Measurements from ENCODE around the gene DNMT3A.

DNMT3A gene

GRCh38 chr2:25333981-25334380 lies 7.7 kb downstream of the DNMT3A start:
- Mint-ChIP-seq H3K4me1 (ENCODE audit: low read depth) (peaks cover 44% of the 10 kb centered on the region), H3K4me3 (no peak overlapping the region), H3K36me3 (ENCODE audit: low read depth) (peaks cover 13% of the 10 kb centered on the region), H3K27me3 (ENCODE audit: low read depth) (no peaks in the 10 kb centered on the region), H3K9me3 (no peaks in the 10 kb centered on the region), H3K27ac (peak overlapping the region; percentile 37)
- DNase-seq (ENCODE audit: low spot score) = no peak

GRCh38 chr2:25332571-25332970 lies 9.2 kb downstream of the DNMT3A start:
- H3K27me3 Mint-ChIP-seq (ENCODE audit: low read depth) = no peaks in the 10 kb centered on the region
- DNase-seq (ENCODE audit: low spot score) = no peak
- no peak overlapping the region for H3K4me3 Mint-ChIP-seq
- H3K9me3 Mint-ChIP-seq = peaks cover 4% of the 10 kb centered on the region
- peaks cover 18% of the 10 kb centered on the region for H3K36me3 Mint-ChIP-seq (ENCODE audit: low read depth)
- H3K27ac Mint-ChIP-seq = no peak overlapping the region
- peaks cover 36% of the 10 kb centered on the region for H3K4me1 Mint-ChIP-seq (ENCODE audit: low read depth)

GRCh38 chr2:25331686-25332365 lies 9.9 kb downstream of the DNMT3A start:
- Mint-ChIP-seq H3K9me3 (peaks cover 12% of the 10 kb centered on the region), H3K4me1 (ENCODE audit: low read depth) (peaks cover 29% of the 10 kb centered on the region), H3K27me3 (ENCODE audit: low read depth) (no peaks in the 10 kb centered on the region), H3K4me3 (no peak overlapping the region), H3K27ac (peak overlapping the region; percentile 62), H3K36me3 (ENCODE audit: low read depth) (peaks cover 21% of the 10 kb centered on the region)
- peak; percentile 54 for DNase-seq (ENCODE audit: low spot score)

GRCh38 chr2:25330937-25331336 lies 10.8 kb downstream of the DNMT3A start:
- DNase-seq (ENCODE audit: low spot score) = no peak
- Mint-ChIP-seq H3K4me3 (no peak overlapping the region), H3K36me3 (ENCODE audit: low read depth) (peaks cover 27% of the 10 kb centered on the region), H3K4me1 (ENCODE audit: low read depth) (peaks cover 26% of the 10 kb centered on the region), H3K9me3 (peaks cover 20% of the 10 kb centered on the region), H3K27me3 (ENCODE audit: low read depth) (no peaks in the 10 kb centered on the region), H3K27ac (no peak overlapping the region)

- peaks cover 21% of the 10 kb centered on the region for H3K4me1 Mint-ChIP-seq (ENCODE audit: low read depth)
- no peak for DNase-seq (ENCODE audit: low spot score)
- H3K27ac Mint-ChIP-seq = no peak overlapping the region
- H3K36me3 Mint-ChIP-seq (ENCODE audit: low read depth) = peaks cover 33% of the 10 kb centered on the region
- peaks cover 24% of the 10 kb centered on the region for H3K9me3 Mint-ChIP-seq
- H3K4me3 Mint-ChIP-seq = no peak overlapping the region
- no peaks in the 10 kb centered on the region for H3K27me3 Mint-ChIP-seq (ENCODE audit: low read depth)
Observed at GRCh38 chr2:25330273-25330672, 11.5 kb downstream of the DNMT3A start.

- H3K4me3 Mint-ChIP-seq = no peak overlapping the region
- no peak for DNase-seq (ENCODE audit: low spot score)
- no peaks in the 10 kb centered on the region for H3K27me3 Mint-ChIP-seq (ENCODE audit: low read depth)
- peaks cover 10% of the 10 kb centered on the region for H3K4me1 Mint-ChIP-seq (ENCODE audit: low read depth)
- H3K27ac Mint-ChIP-seq = no peak overlapping the region
- peaks cover 33% of the 10 kb centered on the region for H3K36me3 Mint-ChIP-seq (ENCODE audit: low read depth)
- peaks cover 24% of the 10 kb centered on the region for H3K9me3 Mint-ChIP-seq
Observed at GRCh38 chr2:25328152-25329085, 13.3 kb downstream of the DNMT3A start.

GRCh38 chr2:25326326-25327013 lies 15.3 kb downstream of the DNMT3A start:
- H3K4me1 Mint-ChIP-seq (ENCODE audit: low read depth) = peaks cover 15% of the 10 kb centered on the region
- no peak overlapping the region for H3K4me3 Mint-ChIP-seq
- no peaks in the 10 kb centered on the region for H3K27me3 Mint-ChIP-seq (ENCODE audit: low read depth)
- H3K9me3 Mint-ChIP-seq = peaks cover 24% of the 10 kb centered on the region
- H3K27ac Mint-ChIP-seq = no peak overlapping the region
- DNase-seq (ENCODE audit: low spot score) = no peak
- H3K36me3 Mint-ChIP-seq (ENCODE audit: low read depth) = peaks cover 38% of the 10 kb centered on the region

GRCh38 chr2:25324905-25325592 lies 16.7 kb downstream of the DNMT3A start:
- H3K27me3 Mint-ChIP-seq (ENCODE audit: low read depth) = no peaks in the 10 kb centered on the region
- H3K4me3 Mint-ChIP-seq = no peak overlapping the region
- no peak overlapping the region for H3K27ac Mint-ChIP-seq
- peaks cover 17% of the 10 kb centered on the region for H3K4me1 Mint-ChIP-seq (ENCODE audit: low read depth)
- DNase-seq (ENCODE audit: low spot score) = no peak
- peaks cover 42% of the 10 kb centered on the region for H3K36me3 Mint-ChIP-seq (ENCODE audit: low read depth)
- H3K9me3 Mint-ChIP-seq = peaks cover 24% of the 10 kb centered on the region

GRCh38 chr2:25324251-25324650 lies 17.5 kb downstream of the DNMT3A start:
- no peak for DNase-seq (ENCODE audit: low spot score)
- Mint-ChIP-seq H3K4me1 (ENCODE audit: low read depth) (peaks cover 17% of the 10 kb centered on the region), H3K9me3 (peaks cover 24% of the 10 kb centered on the region), H3K36me3 (ENCODE audit: low read depth) (peaks cover 38% of the 10 kb centered on the region), H3K27ac (no peak overlapping the region), H3K4me3 (no peak overlapping the region), H3K27me3 (ENCODE audit: low read depth) (no peaks in the 10 kb centered on the region)

- Mint-ChIP-seq H3K27ac (peak overlapping the region; percentile 78), H3K4me3 (peak overlapping the region; percentile 57), H3K36me3 (ENCODE audit: low read depth) (peaks cover 38% of the 10 kb centered on the region), H3K27me3 (ENCODE audit: low read depth) (no peaks in the 10 kb centered on the region), H3K4me1 (ENCODE audit: low read depth) (peaks cover 17% of the 10 kb centered on the region), H3K9me3 (peaks cover 24% of the 10 kb centered on the region)
- no peak for DNase-seq (ENCODE audit: low spot score)
Observed at GRCh38 chr2:25323610-25324189, 18.0 kb downstream of the DNMT3A start.

- peaks cover 36% of the 10 kb centered on the region for H3K36me3 Mint-ChIP-seq (ENCODE audit: low read depth)
- H3K4me3 Mint-ChIP-seq = peak overlapping the region; percentile 57
- peak overlapping the region; percentile 78 for H3K27ac Mint-ChIP-seq
- peaks cover 17% of the 10 kb centered on the region for H3K4me1 Mint-ChIP-seq (ENCODE audit: low read depth)
- peak; percentile 45 for DNase-seq (ENCODE audit: low spot score)
- peaks cover 24% of the 10 kb centered on the region for H3K9me3 Mint-ChIP-seq
- H3K27me3 Mint-ChIP-seq (ENCODE audit: low read depth) = no peaks in the 10 kb centered on the region
Observed at GRCh38 chr2:25323042-25323514, 18.6 kb downstream of the DNMT3A start.

GRCh38 chr2:25322312-25322711 lies 19.4 kb downstream of the DNMT3A start:
- peaks cover 19% of the 10 kb centered on the region for H3K4me1 Mint-ChIP-seq (ENCODE audit: low read depth)
- H3K36me3 Mint-ChIP-seq (ENCODE audit: low read depth) = peaks cover 31% of the 10 kb centered on the region
- H3K27ac Mint-ChIP-seq = peak overlapping the region; percentile 78
- peak; percentile 41 for DNase-seq (ENCODE audit: low spot score)
- H3K9me3 Mint-ChIP-seq = peaks cover 18% of the 10 kb centered on the region
- no peaks in the 10 kb centered on the region for H3K27me3 Mint-ChIP-seq (ENCODE audit: low read depth)
- H3K4me3 Mint-ChIP-seq = no peak overlapping the region

GRCh38 chr2:25320077-25320476 lies 21.6 kb downstream of the DNMT3A start:
- Mint-ChIP-seq H3K27me3 (ENCODE audit: low read depth) (no peaks in the 10 kb centered on the region), H3K27ac (no peak overlapping the region), H3K36me3 (ENCODE audit: low read depth) (peaks cover 14% of the 10 kb centered on the region), H3K9me3 (no peaks in the 10 kb centered on the region), H3K4me1 (ENCODE audit: low read depth) (peaks cover 38% of the 10 kb centered on the region), H3K4me3 (no peak overlapping the region)
- DNase-seq (ENCODE audit: low spot score) = no peak
